Nephron (organoid): Measurements from ENCODE around the gene HSD17B12.

Source experiments
- H3K27ac Mint-ChIP-seq, 3 experiments: 2 replicates each; pipeline ENCODE4 v1.8.0; 2020; ENCODE audit warnings: mixed read lengths in 3 of 3, mild to moderate bottlenecking in 2 of 3, moderate library complexity in 1 of 3
- H3K27me3 Mint-ChIP-seq: 2 replicates; pipeline ENCODE4 v1.8.0; 2021; ENCODE audit warnings: low read depth, mild to moderate bottlenecking, moderate library complexity, mixed read lengths
- H3K36me3 Mint-ChIP-seq: 2 replicates; pipeline ENCODE4 v1.8.0; 2020; ENCODE audit warnings: low read depth, mixed read lengths
- H3K4me1 Mint-ChIP-seq: 2 replicates; pipeline ENCODE4 v1.8.0; 2020; ENCODE audit warnings: mixed read lengths
- H3K4me3 Mint-ChIP-seq, 3 experiments: 2 replicates each; pipeline ENCODE4 v1.8.0; 2020; ENCODE audit warnings: mild to moderate bottlenecking in 3 of 3, mixed read lengths in 3 of 3, moderate library complexity in 2 of 3
- H3K9me3 Mint-ChIP-seq: 2 replicates; pipeline ENCODE4 v1.8.0; 2020; ENCODE audit warnings: mixed read lengths
- CTCF ChIP-seq, 3 experiments: fragments of 200-600 bp; sonication (generic); IDR thresholded peaks; one replicate each; pipeline ENCODE4 v1.5.0; 2021; ENCODE audit warnings: antibody characterized with exemption in 3 of 3; ENCODE audit not compliant: unreplicated experiment in 3 of 3

The HSD17B12 gene

GRCh38 chr11:43856993-43857392, 176.5 kb downstream of the HSD17B12 start:
- Mint-ChIP-seq H3K36me3 (peaks cover 21% of the 10 kb centered on the region), H3K4me1 (no peaks in the 10 kb centered on the region), H3K9me3 (peaks cover 11% of the 10 kb centered on the region), H3K27ac (no peak overlapping the region), H3K27me3 (no peaks in the 10 kb centered on the region), H3K4me3 (no peak overlapping the region)
- TF ChIP-seq CTCF (IDR thresholded peaks at IDR 0.05; ENCODE audit: unreplicated experiment in 3 of 3) = no peak

GRCh38 chr11:43861141-43861540, 180.6 kb downstream of the HSD17B12 start:
- H3K9me3 Mint-ChIP-seq = peaks cover 14% of the 10 kb centered on the region
- no peaks in the 10 kb centered on the region for H3K4me1 Mint-ChIP-seq
- no peaks in the 10 kb centered on the region for H3K27me3 Mint-ChIP-seq
- peaks cover 18% of the 10 kb centered on the region for H3K36me3 Mint-ChIP-seq
- H3K4me3 Mint-ChIP-seq = no peak overlapping the region
- no peak overlapping the region for H3K27ac Mint-ChIP-seq
- no peak for TF ChIP-seq CTCF (IDR thresholded peaks at IDR 0.05; ENCODE audit: unreplicated experiment in 3 of 3)

GRCh38 chr11:43866520-43866919, 186.0 kb downstream of the HSD17B12 start:
- Mint-ChIP-seq H3K36me3 (no peaks in the 10 kb centered on the region), H3K27me3 (peaks cover 26% of the 10 kb centered on the region), H3K27ac (no peak overlapping the region), H3K4me3 (no peak overlapping the region), H3K4me1 (no peaks in the 10 kb centered on the region), H3K9me3 (peaks cover 7% of the 10 kb centered on the region)
- no peak for TF ChIP-seq CTCF (IDR thresholded peaks at IDR 0.05; ENCODE audit: unreplicated experiment in 3 of 3)

- Mint-ChIP-seq H3K27ac (no peak overlapping the region), H3K9me3 (peaks cover 7% of the 10 kb centered on the region), H3K36me3 (no peaks in the 10 kb centered on the region), H3K4me3 (no peak overlapping the region), H3K4me1 (no peaks in the 10 kb centered on the region), H3K27me3 (peaks cover 29% of the 10 kb centered on the region)
- no peak for TF ChIP-seq CTCF (IDR thresholded peaks at IDR 0.05; ENCODE audit: unreplicated experiment in 3 of 3)
Observed at GRCh38 chr11:43866969-43867368, 186.4 kb downstream of the HSD17B12 start.

- H3K27ac Mint-ChIP-seq = no peak overlapping the region
- H3K9me3 Mint-ChIP-seq = peaks cover 3% of the 10 kb centered on the region
- H3K4me1 Mint-ChIP-seq = no peaks in the 10 kb centered on the region
- peaks cover 50% of the 10 kb centered on the region for H3K27me3 Mint-ChIP-seq
- H3K36me3 Mint-ChIP-seq = no peaks in the 10 kb centered on the region
- TF ChIP-seq CTCF (IDR thresholded peaks at IDR 0.05; ENCODE audit: unreplicated experiment in 3 of 3) = no peak
- no peak overlapping the region for H3K4me3 Mint-ChIP-seq
Observed at GRCh38 chr11:43868852-43869567, 188.5 kb downstream of the HSD17B12 start.

- no peak overlapping the region for H3K27ac Mint-ChIP-seq
- peaks cover 67% of the 10 kb centered on the region for H3K27me3 Mint-ChIP-seq
- H3K4me3 Mint-ChIP-seq = no peak overlapping the region
- H3K36me3 Mint-ChIP-seq = no peaks in the 10 kb centered on the region
- H3K4me1 Mint-ChIP-seq = no peaks in the 10 kb centered on the region
- no peak for TF ChIP-seq CTCF (IDR thresholded peaks at IDR 0.05; ENCODE audit: unreplicated experiment in 3 of 3)
- H3K9me3 Mint-ChIP-seq = peaks cover 3% of the 10 kb centered on the region
Observed at GRCh38 chr11:43871051-43871450, 190.5 kb downstream of the HSD17B12 start.
